GM10266 (cell line): ENCODE results near the gene CDKN1B.

ENCODE experiments used
- DNase-seq: peaks from one replicate; pipeline ENCODE4 v3.0.0; 2012; ENCODE audit errors: extremely low spot score
- TF ChIP-seq, protein P1 (sequence below): IDR thresholded peaks from 2 replicates; pipeline ENCODE4 v1.5.1; 2012; ENCODE audit warnings: mild to moderate bottlenecking, low read depth; ENCODE audit not compliant: control insufficient read depth, insufficient read depth; ENCODE audit errors: missing control alignments

CDKN1B gene

DNA sequence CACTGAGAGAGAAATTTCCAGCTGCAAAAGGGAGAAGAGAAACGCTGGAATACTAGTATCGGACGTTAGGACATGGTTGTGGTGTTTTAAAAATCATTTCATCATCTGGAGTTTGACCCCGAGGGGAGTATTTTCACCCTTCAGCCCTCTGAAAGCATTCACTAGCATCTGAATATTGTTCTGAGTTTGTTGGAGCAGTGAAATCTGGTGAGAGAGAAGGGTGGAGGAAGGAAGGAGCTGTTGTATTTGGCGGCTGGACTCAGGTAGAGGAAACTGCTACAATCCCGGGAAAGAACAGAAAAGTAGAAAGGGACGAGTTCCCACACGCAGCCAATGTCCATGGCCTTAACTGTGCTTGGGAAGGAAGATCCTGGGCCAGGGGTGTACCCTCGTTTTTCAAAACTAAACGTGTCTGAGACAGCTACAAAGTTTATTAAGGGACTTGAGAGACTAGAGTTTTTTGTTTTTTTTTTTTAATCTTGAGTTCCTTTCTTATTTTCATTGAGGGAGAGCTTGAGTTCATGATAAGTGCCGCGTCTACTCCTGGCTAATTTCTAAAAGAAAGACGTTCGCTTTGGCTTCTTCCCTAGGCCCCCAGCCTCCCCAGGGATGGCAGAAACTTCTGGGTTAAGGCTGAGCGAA lies 896 bp upstream of the CDKN1B start:
- TF ChIP-seq, protein P1, sequence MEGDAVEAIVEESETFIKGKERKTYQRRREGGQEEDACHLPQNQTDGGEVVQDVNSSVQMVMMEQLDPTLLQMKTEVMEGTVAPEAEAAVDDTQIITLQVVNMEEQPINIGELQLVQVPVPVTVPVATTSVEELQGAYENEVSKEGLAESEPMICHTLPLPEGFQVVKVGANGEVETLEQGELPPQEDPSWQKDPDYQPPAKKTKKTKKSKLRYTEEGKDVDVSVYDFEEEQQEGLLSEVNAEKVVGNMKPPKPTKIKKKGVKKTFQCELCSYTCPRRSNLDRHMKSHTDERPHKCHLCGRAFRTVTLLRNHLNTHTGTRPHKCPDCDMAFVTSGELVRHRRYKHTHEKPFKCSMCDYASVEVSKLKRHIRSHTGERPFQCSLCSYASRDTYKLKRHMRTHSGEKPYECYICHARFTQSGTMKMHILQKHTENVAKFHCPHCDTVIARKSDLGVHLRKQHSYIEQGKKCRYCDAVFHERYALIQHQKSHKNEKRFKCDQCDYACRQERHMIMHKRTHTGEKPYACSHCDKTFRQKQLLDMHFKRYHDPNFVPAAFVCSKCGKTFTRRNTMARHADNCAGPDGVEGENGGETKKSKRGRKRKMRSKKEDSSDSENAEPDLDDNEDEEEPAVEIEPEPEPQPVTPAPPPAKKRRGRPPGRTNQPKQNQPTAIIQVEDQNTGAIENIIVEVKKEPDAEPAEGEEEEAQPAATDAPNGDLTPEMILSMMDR, result no peak

DNA sequence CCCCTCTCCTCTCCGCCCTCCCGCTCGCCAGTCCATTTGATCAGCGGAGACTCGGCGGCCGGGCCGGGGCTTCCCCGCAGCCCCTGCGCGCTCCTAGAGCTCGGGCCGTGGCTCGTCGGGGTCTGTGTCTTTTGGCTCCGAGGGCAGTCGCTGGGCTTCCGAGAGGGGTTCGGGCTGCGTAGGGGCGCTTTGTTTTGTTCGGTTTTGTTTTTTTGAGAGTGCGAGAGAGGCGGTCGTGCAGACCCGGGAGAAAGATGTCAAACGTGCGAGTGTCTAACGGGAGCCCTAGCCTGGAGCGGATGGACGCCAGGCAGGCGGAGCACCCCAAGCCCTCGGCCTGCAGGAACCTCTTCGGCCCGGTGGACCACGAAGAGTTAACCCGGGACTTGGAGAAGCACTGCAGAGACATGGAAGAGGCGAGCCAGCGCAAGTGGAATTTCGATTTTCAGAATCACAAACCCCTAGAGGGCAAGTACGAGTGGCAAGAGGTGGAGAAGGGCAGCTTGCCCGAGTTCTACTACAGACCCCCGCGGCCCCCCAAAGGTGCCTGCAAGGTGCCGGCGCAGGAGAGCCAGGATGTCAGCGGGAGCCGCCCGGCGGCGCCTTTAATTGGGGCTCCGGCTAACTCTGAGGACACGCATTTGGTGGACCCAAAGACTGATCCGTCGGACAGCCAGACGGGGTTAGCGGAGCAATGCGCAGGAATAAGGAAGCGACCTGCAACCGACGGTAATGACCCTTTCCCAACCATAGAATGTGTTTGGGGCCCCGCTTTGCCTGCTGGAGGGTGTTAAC lies 615 bp downstream of the CDKN1B start:
- TF ChIP-seq, protein P1, result no peak
- peak; percentile 15 for DNase-seq

More for the DNA sequence above, 896 bp upstream of the CDKN1B start:
- no peak for DNase-seq

DNA sequence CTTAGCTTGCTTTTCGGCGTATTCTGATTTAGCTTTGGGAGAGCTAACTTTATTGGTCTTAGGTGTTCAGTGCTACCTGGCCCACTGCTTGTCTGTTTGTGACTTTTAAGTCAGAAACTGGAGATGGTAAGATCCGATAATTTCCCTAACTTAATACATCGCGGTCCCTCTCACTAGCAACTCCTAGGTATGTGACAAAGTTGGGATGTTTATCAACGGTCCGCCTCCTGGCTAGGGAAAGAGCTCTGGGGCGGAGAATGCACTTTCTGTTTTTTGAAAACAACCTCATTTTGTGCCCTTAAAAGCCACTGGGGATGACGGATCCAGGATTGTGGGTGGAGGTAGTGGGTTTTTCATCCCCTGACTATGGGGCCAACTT lies 1.2 kb downstream of the CDKN1B start:
- no peak for DNase-seq
- TF ChIP-seq, protein P1, result no peak

DNA sequence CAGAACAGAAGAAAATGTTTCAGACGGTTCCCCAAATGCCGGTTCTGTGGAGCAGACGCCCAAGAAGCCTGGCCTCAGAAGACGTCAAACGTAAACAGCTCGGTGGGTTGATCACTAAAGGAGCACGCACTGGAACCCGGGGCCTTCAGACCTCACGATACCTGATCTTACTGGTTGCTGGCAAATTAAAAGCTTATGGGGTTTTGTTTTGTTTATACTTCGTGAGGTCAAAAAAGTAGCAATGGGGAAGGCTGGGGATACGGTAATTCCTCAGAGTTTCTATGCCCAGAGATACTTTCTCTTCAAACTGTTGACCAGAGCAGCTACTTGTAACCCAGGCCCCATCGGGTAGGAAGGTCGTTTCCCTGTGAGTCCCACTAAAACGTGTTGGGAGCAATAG lies 1.7 kb downstream of the CDKN1B start:
- TF ChIP-seq, protein P1, result no peak

DNA sequence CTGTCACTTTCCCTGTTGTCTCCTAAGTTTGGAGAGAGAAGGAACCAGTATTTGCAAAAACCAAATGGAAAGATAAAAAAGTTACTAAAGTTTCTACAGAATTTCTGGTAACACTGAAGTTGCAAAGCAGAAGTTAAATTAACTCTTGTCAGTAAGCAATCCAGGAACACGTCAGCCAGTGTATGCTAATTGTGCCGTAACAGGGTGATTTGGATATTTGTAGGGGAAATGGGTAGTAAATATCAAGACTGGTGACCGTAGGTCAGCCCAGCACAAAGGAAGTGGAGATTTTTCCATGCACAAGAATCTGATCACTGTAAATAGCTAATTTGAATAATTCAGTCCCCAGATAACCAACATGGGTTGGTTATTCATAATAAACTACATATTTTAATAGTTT lies 2.3 kb downstream of the CDKN1B start:
- DNase-seq, result peak; percentile 51

More for the DNA sequence above, 1.7 kb downstream of the CDKN1B start:
- DNase-seq, result peak; percentile 20

DNA sequence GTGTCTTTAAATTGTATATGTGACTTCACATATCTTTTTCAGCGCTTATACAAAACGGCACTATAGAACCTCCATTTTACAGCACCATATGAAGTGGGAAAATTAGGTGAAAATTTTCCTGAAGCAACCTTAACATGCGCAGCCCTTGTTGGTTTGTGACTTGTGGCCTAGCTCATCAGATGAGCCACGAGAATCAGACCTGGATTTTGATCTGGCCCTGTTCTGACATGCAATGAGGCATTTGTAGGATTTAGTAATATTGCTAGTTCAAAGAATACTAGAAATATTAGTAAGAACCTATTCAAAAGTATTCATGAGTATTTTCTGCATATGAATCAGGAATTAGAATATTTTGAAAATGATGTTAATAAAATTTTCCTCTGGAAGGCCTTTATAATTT lies 2.9 kb downstream of the CDKN1B start:
- no peak for DNase-seq
- TF ChIP-seq, protein P1, result no peak

More for the DNA sequence above, 2.3 kb downstream of the CDKN1B start:
- TF ChIP-seq, protein P1, result no peak

DNA sequence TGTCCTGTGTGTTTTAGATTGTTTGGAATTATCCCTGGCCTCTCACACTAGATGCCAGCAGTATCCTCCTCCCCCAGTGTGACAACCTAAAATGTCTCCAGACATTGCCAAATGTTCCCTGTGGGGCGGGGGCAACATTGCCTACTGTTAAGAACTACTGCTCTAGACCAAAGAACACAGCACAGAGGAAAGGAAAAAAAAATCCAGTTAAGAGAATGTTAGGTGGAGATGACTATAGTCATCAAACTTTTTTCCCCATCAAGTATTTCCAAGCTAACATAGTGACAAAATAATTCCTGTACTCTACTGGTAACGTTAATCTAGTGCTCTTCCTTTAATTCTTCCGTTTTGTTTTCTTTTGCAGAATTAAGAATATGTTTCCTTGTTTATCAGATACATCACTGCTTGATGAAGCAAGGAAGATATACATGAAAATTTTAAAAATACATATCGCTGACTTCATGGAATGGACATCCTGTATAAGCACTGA lies 3.5 kb downstream of the CDKN1B start:
- no peak for DNase-seq
- TF ChIP-seq, protein P1, result no peak
